HepG2 (cell line): Measurements from ENCODE around the gene NKD1.

Experiments used
- CTCF ChIP-seq: sonication (generic); formaldehyde crosslinking; IDR thresholded peaks from 2 replicates; pipeline ENCODE4 v1.5.0; 2020; ENCODE audit warnings: mild to moderate bottlenecking, missing genetic modification reagents, moderate library complexity
- JUND ChIP-seq: sonication (generic); formaldehyde crosslinking; IDR thresholded peaks from 2 replicates; pipeline ENCODE4 v1.8.0; 2022; ENCODE audit warnings: mild to moderate bottlenecking, missing genetic modification reagents
- MAFG ChIP-seq: sonication (generic); formaldehyde crosslinking; IDR thresholded peaks from 2 replicates; pipeline ENCODE4 v1.5.1; 2020; ENCODE audit warnings: mild to moderate bottlenecking, missing genetic modification reagents
- POGK ChIP-seq: sonication (generic); formaldehyde crosslinking; conservative IDR thresholded peaks from 2 replicates; pipeline ENCODE4 v1.8.0; 2022; ENCODE audit warnings: mild to moderate bottlenecking, moderate library complexity, missing genetic modification reagents
- RAD21 ChIP-seq: fragments of 450-650 bp; formaldehyde crosslinking; IDR thresholded peaks from 2 replicates; pipeline ENCODE4 v1.5.0; 2020; ENCODE audit warnings: mild to moderate bottlenecking
- RNF2 ChIP-seq: fragments of 450-650 bp; conservative IDR thresholded peaks from 2 replicates; pipeline ENCODE4 v1.6.1; 2016; ENCODE audit warnings: low read depth
- YEATS4 ChIP-seq: sonication (generic); formaldehyde crosslinking; IDR thresholded peaks from 2 replicates; pipeline ENCODE4 v1.4.0; 2020; ENCODE audit warnings: missing genetic modification reagents, borderline replicate concordance
- ZBTB4 ChIP-seq: sonication (generic); formaldehyde crosslinking; IDR thresholded peaks from 2 replicates; pipeline ENCODE4 v1.4.0; 2020; ENCODE audit warnings: missing genetic modification reagents, mild to moderate bottlenecking, borderline replicate concordance
- ZFP41 ChIP-seq: sonication (generic); formaldehyde crosslinking; IDR thresholded peaks from 2 replicates; pipeline ENCODE4 v1.4.0; 2020; ENCODE audit warnings: mild to moderate bottlenecking, missing genetic modification reagents, borderline replicate concordance
- ZNF772 ChIP-seq: sonication (generic); formaldehyde crosslinking; IDR thresholded peaks from 2 replicates; pipeline ENCODE4 v1.5.0; 2020; ENCODE audit warnings: mild to moderate bottlenecking, missing genetic modification reagents

GRCh38 chr16:50692999-50693781 is 145.0 kb downstream of the NKD1 start, which contains the start of gene NOD2:
- TF ChIP-seq YEATS4 (CRISPR knock-in tag) = no peak
- no peak for TF ChIP-seq CTCF (CRISPR knock-in tag)
- no peak for TF ChIP-seq ZNF772 (CRISPR knock-in tag)
- no peak for TF ChIP-seq MAFG
- no peak for TF ChIP-seq RAD21 (CRISPR knock-in tag)
- no peak for TF ChIP-seq POGK (CRISPR knock-in tag)
- TF ChIP-seq JUND (CRISPR knock-in tag) = no peak
- TF ChIP-seq RNF2 = no peak
- TF ChIP-seq ZBTB4 = no peak
- TF ChIP-seq ZFP41 (CRISPR knock-in tag) = no peak
